NCI-H524 treated with DMSO at 0.1 percent for 48 hours (cell line): ENCODE results near the gene MAGI2.

Experiments
- DNase-seq: peaks from one replicate; lab custom pipeline; 2025; lab: John Stamatoyannopoulos, UW

The MAGI2 gene

DNA sequence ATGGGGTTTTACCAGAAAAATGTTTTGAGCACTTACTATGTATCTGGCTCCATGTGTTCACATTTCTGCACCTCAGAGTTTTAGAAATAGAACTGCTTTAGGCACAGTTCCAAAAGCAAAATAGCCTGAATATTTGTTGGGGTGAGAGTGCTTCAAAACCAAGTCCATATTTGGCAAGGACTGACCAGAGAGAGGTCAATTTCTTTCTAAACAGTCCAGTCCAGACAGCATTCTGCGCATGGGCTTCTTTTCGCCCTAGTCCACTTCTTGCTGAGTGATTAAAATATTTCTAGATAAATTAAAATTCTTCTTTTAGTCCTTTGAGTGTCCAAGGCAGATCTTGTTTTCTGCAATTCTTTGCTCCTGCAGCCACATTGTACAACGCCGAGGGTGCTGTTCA, 1227.9 kb downstream of the MAGI2 start:
- DNase-seq, result no peak

DNA sequence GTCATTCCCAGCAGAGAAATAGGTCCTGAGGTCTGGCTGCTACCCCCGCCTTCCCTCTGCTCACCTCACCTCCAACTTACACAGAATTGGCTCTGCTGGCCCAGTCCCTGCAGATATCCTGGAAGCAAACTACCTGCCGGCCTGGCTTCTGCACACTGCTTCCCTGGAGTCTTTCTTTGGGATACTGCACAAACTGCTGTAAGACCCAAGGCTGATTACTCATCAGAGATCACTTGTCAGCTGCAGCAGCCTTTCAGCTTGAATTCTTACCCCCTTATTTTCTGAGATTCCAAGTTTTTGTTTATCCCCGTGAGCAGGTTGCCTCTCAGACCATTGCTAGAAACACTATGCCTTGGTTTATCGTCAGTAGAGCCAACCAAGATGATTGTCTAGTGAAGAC, 1228.5 kb downstream of the MAGI2 start:
- no peak for DNase-seq

GRCh38 chr7:78223598-78223997, 1229.9 kb downstream of the MAGI2 start:
- no peak for DNase-seq

GRCh38 chr7:78222001-78222751, 1231.3 kb downstream of the MAGI2 start:
- DNase-seq, result no peak

- no peak for DNase-seq
Measured at GRCh38 chr7:78220754-78221153, 1232.7 kb downstream of the MAGI2 start.

GRCh38 chr7:78218876-78219275, 1234.6 kb downstream of the MAGI2 start:
- no peak for DNase-seq

DNA sequence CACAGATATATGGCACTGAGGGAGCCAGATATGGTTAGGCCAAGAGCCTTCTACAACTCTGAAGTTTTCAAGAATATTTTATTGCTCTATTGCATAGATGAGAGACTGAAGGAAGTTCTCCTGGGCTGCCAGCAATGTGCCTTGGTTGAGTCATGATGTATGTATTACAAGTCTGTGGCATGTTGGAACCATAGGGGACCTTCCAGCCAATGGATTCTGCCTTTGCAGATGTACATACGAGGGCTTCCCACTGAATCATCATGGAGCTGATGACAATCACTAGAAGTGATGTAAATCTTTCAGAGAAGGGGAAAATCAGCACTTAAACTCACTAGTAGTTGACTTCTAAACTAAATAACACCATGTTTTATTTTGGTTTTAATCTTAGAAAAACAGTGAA, 1235.4 kb downstream of the MAGI2 start:
- no peak for DNase-seq

- DNase-seq, result no peak
Measured at GRCh38 chr7:78215199-78215598, 1238.3 kb downstream of the MAGI2 start.

DNA sequence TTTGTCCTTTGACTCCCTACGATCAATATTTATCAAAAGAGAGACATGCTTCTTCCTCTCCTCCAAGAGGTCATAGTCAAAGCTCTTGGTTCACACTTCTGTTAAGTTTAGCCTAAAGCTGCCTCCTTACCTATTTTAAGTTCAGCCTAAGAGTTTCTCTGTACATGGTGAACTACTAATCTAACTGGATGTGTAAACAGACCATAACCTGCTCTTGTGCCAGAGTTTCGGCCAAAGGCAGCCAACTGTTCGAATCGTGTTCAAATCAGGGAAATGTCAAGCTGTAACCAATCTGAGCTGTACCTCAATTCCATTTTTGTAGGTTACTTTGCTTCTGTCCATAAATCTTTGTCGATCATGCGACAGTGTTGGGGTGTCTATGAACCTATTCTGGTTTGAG, 1240.1 kb downstream of the MAGI2 start:
- no peak for DNase-seq

DNA sequence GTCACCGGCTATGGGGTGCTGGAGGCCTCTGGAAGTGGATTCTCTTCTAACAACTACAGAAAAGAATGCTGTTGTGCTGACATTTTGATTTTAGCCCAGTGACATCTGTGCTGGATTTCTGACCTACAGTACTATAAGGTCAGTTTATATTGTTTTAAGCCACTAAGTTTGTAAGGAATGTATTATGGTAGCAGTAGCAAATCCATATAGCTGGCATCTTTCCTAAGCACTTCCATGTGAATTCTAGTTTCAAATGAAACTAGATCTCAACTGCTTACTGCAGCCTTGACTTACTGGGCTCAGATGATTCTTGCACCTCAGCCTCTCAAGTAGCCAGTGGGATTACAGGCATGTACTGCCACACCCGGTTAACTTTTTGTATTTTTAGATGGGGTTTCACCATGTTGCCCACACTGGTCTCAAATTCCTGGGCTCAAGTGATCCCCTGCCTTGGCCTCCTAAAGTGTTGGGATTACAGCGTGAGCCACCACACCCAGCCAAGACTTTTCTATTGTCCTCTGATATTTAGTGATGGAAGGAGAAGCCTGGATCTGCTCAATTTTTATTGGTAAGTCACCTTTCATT, 1240.9 kb downstream of the MAGI2 start:
- DNase-seq, result no peak

GRCh38 chr7:78207269-78207668, 1246.2 kb downstream of the MAGI2 start:
- no peak for DNase-seq

DNA sequence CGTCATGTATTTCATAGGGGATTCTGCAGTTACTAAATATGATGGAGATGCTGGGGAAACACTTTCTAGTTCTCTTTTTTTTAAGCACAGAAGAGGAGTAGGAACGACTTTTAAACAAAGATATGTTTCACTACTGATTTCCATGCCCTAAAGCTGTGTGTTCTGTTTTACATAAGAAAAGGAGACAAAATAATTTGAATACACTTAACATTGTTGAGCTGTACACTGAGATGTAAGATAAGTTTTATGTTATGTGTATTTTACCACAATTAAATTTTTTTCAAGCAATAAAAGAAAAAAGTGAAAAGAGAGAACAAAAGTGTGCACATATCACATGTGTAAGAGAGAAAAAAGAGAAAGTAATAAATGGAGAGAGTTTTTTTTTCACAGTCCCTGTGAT, 1246.7 kb downstream of the MAGI2 start:
- no peak for DNase-seq

- DNase-seq, result no peak
Measured at GRCh38 chr7:78203042-78203720, 1250.3 kb downstream of the MAGI2 start.

DNA sequence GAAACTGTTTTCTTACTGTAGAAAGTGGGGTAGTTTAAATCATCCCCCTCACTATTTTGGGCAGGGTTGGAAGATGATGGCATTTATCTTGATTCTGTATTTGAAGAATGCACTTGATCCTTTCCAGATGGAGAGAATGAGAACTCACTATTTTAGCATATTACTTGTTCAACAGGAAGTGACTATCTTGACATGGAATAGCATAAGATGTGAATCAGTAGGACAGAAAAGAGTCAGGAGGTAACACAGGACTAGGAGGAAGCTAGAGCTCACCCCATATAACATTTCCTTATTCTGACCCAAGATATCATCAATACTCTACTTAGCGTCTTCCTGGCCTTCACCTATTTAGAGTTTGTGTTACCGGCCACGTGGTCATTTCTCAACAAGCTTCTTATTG, 1254.7 kb downstream of the MAGI2 start:
- no peak for DNase-seq

DNA sequence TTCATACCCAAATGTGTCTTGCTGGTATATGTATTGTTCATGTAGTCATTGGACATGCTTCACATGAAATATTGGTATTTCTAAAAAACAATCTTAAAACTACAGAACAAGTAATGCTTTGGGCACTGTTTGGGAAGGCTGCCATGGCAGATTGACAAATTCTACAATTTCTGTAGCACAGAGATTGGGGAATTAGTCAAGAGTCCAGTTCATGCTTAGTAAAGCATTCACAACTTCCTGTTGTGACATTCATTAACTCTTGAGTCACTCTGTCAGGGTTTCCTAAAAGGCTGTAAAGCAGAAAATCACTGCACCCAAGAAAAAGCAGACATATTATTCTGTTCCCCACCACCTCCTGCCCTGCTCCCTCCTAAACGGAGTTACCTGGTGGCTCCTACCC, 1256.0 kb downstream of the MAGI2 start:
- no peak for DNase-seq

DNA sequence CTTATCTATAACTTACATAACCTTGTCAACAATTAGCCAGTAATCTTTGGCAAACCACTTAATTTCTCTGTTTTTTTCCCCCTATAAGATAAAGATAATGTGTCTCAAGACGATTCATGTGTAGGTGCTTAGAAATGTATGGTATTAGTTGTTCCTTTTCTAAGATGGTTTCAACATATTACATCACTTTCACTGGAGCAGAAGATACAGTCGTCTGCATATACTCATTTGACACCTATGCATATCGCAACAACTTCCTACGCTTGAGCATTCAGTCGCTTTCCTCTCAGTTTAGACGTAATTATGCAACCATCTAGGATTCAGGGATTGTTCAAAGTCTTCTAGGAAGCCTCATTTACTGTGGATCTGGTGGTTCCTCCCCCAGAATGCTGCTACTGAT, 1258.2 kb downstream of the MAGI2 start:
- DNase-seq, result no peak

DNA sequence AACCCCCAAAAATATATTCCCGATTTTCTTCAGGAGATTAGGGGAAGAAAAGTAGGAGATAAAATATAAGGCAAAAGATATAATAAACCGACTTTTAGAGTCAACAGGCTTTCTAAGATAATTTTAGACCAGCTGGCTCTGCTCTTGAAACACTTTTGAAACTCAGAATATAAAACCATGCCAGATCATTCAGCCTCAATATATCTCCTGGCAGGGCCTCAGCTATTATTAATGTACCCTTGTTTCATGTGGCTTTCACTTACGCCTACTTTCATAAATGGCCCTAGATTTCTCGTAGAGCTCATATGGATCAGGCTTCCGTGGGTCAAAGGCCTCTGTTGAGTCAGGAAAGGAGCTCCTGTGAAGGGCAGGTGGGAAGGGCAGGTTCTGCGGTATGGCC, 1258.9 kb downstream of the MAGI2 start:
- no peak for DNase-seq

GRCh38 chr7:78191475-78192079, 1261.9 kb downstream of the MAGI2 start:
- DNase-seq, result no peak

GRCh38 chr7:78189762-78190161, 1263.7 kb downstream of the MAGI2 start:
- DNase-seq, result no peak

DNA sequence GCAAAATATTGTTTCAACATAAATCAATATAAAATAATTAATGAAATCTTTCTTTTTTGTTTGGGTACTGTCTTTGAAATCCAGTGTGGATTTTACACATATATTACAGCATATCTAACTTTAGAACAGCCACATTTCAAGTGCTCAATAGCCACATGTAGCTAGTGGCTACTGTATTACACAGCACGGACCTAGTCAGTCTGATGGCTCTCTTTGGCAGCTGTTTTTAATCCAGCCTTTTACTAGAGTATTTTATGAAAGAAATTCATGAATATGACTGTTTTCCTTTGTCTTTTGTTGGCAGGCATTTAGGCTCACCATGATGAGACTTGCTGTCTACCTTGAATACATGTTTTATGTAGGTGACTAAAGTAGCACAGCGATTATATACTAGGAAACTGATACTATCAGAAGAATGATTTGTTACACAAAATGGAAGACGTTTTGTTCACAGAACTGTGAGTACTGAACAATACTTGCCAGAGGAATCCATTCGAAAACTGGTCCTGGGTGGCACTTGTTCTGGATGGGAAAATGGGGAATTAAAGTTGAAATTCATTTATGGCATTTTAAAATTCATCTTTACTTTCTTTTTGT, 1268.2 kb downstream of the MAGI2 start:
- DNase-seq, result no peak

DNA sequence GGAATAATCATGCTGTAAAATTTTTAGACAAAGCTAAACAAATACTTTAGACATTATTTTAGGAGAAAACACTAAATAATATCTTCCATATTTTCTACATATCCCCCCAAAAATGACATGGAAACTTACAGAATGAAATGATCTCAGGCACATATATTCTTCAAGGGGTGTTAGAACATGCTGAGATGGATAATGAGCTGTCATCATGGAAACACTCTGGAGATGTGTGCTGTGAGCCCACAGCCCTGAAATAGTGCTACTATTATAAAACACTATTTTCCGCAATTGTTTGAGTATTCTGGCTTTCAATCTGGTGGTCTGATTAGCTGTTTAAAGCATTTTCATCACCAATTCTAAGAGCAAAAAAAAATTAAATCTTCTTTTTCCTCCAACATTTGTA, 1269.2 kb downstream of the MAGI2 start:
- DNase-seq, result no peak

DNA sequence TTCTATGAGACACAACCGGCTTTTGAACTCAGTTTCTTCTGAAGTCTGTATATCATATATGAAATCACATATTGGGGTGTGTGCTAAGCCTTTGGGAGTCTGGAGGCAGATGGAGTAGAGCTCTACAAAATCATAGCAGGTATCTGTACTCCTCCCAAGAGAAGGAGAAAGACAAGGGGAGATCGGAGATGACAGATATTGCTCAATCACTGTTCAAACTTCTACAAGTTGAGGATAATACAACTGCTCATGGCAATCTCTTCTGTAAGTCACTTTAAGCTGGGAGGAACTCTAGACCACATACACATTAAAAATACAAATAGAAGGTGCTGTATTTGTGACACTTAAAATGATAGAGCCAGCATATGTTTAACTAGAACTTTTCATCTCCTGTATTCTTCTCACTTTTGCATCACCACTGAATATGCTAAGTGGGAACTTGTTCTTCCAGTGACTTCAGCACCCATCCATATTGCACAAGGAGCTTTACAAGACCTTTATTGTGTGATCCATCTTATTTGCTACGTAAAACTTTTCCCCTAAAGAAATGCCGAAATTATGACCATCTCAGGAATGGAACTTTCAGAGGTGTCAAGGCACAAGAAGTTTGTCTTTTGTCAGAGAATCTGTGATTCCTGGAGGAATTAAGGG, 1273.5 kb downstream of the MAGI2 start:
- DNase-seq, result no peak
